SJCRH30 (cell line): Measurements from ENCODE around the gene SULT2A1. TPM values are rescaled to one million over a fixed set of nuclear protein-coding genes. Genes with fewer than 3 reads are reported as not detected.
"Not testable (repeated sequence)": the region's sequence is repeated elsewhere in the genome, so short reads cannot be mapped to it uniquely, and the experiment has no call there.

Experiments
- DNase-seq, 2 experiments: peaks; one replicate each; pipeline ENCODE4 v3.0.0-alpha.2; 2015 to 2020
- H3K27ac ChIP-seq: fragments of 250-450 bp; sonication (Bioruptor Pico); 2 replicates; pipeline ENCODE4 v1.5.1; 2020; ENCODE audit warnings: mild to moderate bottlenecking, moderate library complexity
- H3K27me3 ChIP-seq: fragments of 250-450 bp; sonication (Bioruptor Pico); 2 replicates; pipeline ENCODE4 v1.5.1; 2020; ENCODE audit warnings: mild to moderate bottlenecking, moderate library complexity
- H3K36me3 ChIP-seq: fragments of 250-450 bp; sonication (Bioruptor Pico); 2 replicates; pipeline ENCODE4 v1.5.1; 2020; ENCODE audit warnings: mild to moderate bottlenecking, moderate library complexity
- H3K4me1 ChIP-seq: fragments of 250-450 bp; sonication (Bioruptor Pico); 2 replicates; pipeline ENCODE4 v1.5.1; 2020; ENCODE audit warnings: mild to moderate bottlenecking, moderate library complexity
- H3K4me3 ChIP-seq: fragments of 250-450 bp; sonication (Bioruptor Pico); 2 replicates; pipeline ENCODE4 v1.5.1; 2020; ENCODE audit warnings: mild to moderate bottlenecking, moderate library complexity
- H3K9me3 ChIP-seq: fragments of 250-450 bp; sonication (Bioruptor Pico); replicated peaks from 2 replicates; pipeline ENCODE4 v1.5.1; 2020; ENCODE audit warnings: mild to moderate bottlenecking, moderate library complexity
- total RNA-seq: library from RNA; depleted of rRNA; stranded (reverse); fragments of >200 nt; shearing (Covaris generic); gene quantifications from 2 replicates; pipeline ENCODE4 v1.2.3, GENCODE V29; 2014; rRNA removed

Gene SULT2A1
- total RNA-seq: not detected in 2 replicates

- no peaks in the 10 kb centered on the region for H3K4me1 ChIP-seq
- H3K9me3 ChIP-seq: no peaks in the 10 kb centered on the region
- no peak for DNase-seq
- H3K4me3 ChIP-seq: no peak within 1 kb of the TSS
- no peaks in the 10 kb centered on the region for H3K27me3 ChIP-seq
- no peak within 1 kb of the TSS for H3K27ac ChIP-seq
- no peaks in the 10 kb centered on the region for H3K36me3 ChIP-seq
Observed at GRCh38 chr19:47886010-47886559, at the start of gene SULT2A1. Gene SULT2A1, minus strand, starts transcription at chr19:47886315. Its CDS starts 58 bp downstream, at chr19:47886257.

- H3K27ac ChIP-seq, H3K4me3 ChIP-seq, H3K9me3 ChIP-seq, H3K4me1 ChIP-seq, H3K36me3 ChIP-seq, H3K27me3 ChIP-seq: not testable (repeated sequence)
- peak in 1 of 2 experiments; percentile 0 for DNase-seq
Observed at GRCh38 chr19:47928581-47928980, 42.5 kb upstream of the SULT2A1 start.

DNA sequence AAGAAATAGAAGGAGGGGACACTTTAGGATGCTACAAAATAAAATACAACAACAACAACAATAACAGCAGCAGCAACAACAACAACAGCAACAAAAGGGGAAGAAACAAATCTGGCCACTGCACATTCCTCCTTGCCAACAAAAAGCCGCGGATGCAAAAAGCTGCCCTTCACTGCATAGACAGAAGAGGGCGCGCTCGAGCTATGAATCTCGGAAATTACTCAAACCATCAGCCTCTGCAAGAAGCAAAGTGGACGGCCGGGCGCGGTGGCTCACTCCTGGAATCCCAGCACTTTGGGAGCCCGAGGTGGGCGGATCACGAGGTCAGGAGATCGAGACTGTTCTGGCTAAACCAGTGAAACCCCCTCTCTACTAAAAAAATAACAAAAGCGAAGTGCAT is 34.0 kb upstream of the SULT2A1 start:
- H3K4me1 ChIP-seq, DNase-seq, H3K27ac ChIP-seq, H3K27me3 ChIP-seq, H3K4me3 ChIP-seq, H3K9me3 ChIP-seq, H3K36me3 ChIP-seq: not testable (repeated sequence)

- H3K4me3 ChIP-seq: not testable (repeated sequence)
Observed at GRCh38 chr19:47910191-47910590, 24.1 kb upstream of the SULT2A1 start.

DNA sequence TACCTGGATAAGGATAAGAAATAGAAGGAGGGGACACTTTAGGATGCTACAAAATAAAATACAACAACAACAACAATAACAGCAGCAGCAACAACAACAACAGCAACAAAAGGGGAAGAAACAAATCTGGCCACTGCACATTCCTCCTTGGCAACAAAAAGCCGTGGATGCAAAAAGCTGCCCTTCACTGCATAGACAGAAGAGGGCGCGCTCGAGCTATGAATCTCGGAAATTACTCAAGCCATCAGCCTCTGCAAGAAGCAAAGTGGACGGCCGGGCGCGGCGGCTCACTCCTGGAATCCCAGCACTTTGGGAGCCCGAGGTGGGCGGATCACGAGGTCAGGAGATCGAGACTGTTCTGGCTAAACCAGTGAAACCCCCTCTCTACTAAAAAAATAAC is 23.2 kb upstream of the SULT2A1 start:
- H3K9me3 ChIP-seq, H3K4me1 ChIP-seq, H3K4me3 ChIP-seq, H3K36me3 ChIP-seq, H3K27ac ChIP-seq, H3K27me3 ChIP-seq: not testable (repeated sequence)
- DNase-seq: peak in 1 of 2 experiments; percentile 62

More at GRCh38 chr19:47910191-47910590, 24.1 kb upstream of the SULT2A1 start:
- H3K27ac ChIP-seq, H3K4me1 ChIP-seq, H3K9me3 ChIP-seq, H3K36me3 ChIP-seq, DNase-seq, H3K27me3 ChIP-seq: not testable (repeated sequence)

DNA sequence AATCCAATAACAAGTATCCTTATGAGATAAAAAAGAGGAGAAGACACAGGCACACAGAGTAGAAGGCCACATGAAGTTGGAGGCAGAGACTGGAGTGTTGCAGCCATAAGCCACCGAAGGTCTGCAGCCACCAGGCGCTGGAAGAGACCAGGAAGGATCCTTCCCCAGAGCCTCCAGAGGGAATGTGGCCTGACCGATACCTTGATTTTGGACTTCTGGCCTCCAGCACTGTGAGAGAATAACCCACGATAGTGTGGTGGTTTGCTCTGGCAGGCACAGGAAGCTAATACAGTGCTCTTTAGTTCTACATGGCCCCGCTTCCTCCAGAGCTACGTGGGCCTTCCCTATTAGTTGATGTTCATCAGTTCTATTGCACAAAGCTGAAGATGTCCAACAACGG is 15.3 kb upstream of the SULT2A1 start:
- H3K27me3 ChIP-seq: no peaks in the 10 kb centered on the region
- DNase-seq: no peak
- H3K4me3 ChIP-seq: no peak overlapping the region
- H3K9me3 ChIP-seq: no peaks in the 10 kb centered on the region; the same call in 1 of the 2 replicates
- H3K36me3 ChIP-seq: no peaks in the 10 kb centered on the region
- no peak overlapping the region for H3K27ac ChIP-seq
- no peaks in the 10 kb centered on the region for H3K4me1 ChIP-seq

DNA sequence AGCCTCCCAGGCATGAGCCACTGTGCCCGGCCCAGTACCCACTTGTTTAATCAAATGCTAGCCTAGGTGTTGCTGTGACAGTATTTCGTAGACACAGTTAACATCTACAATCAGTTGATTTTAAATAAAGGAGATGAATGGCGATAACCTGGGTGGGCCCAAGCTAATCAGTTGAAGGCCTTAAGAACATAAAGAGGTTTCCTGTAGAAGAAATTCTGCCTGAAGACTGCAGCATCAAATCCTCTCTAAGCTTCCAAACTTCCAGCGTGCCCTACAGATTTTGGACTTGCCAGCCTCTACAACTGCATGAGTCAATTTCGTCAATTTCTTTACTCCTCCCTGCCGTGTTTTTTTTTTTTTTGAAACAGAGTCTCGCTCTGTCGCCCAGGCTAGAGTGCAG is 13.2 kb upstream of the SULT2A1 start:
- Histone ChIP-seq H3K36me3 (no peaks in the 10 kb centered on the region), H3K4me3 (no peak overlapping the region), H3K27ac (no peak overlapping the region), H3K9me3 (no peaks in the 10 kb centered on the region; the same call in 1 of the 2 replicates), H3K4me1 (no peaks in the 10 kb centered on the region), H3K27me3 (no peaks in the 10 kb centered on the region)
- DNase-seq: no peak

- DNase-seq: no peak
- Histone ChIP-seq H3K4me1 (no peaks in the 10 kb centered on the region), H3K36me3 (no peaks in the 10 kb centered on the region), H3K27me3 (no peaks in the 10 kb centered on the region), H3K27ac (no peak overlapping the region), H3K9me3 (no peaks in the 10 kb centered on the region; the same call in 1 of the 2 replicates), H3K4me3 (no peak overlapping the region)
Observed at GRCh38 chr19:47897861-47898260, 11.7 kb upstream of the SULT2A1 start.

GRCh38 chr19:47896773-47897172 is 10.7 kb upstream of the SULT2A1 start:
- Histone ChIP-seq H3K27ac (no peak overlapping the region), H3K4me3 (no peak overlapping the region), H3K4me1 (no peaks in the 10 kb centered on the region), H3K27me3 (no peaks in the 10 kb centered on the region), H3K9me3 (no peaks in the 10 kb centered on the region; the same call in 1 of the 2 replicates), H3K36me3 (no peaks in the 10 kb centered on the region)
- no peak for DNase-seq

DNA sequence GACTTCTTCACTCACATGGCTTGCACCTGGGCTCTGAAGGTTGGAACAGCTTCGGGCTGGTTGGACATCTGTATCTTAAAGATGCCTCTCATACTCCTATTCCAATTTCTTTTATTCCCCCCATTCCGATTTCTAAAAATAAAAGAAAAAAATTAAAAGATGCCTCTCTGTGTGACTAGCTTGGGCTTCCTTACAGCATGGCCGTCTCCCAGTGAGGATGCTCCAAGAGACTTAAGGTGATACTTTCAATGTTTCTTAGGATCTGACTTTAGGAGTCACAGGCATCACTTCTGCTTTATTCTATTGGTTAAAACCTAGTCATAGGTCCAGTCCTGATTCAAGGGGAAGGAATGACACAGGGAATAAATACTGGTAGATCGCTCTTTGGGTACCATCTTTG is 9.9 kb upstream of the SULT2A1 start:
- no peaks in the 10 kb centered on the region for H3K27me3 ChIP-seq
- H3K4me1 ChIP-seq: no peaks in the 10 kb centered on the region
- H3K36me3 ChIP-seq: no peaks in the 10 kb centered on the region
- DNase-seq: no peak
- H3K4me3 ChIP-seq: no peak overlapping the region
- no peak overlapping the region for H3K27ac ChIP-seq
- no peaks in the 10 kb centered on the region; the same call in 1 of the 2 replicates for H3K9me3 ChIP-seq

DNA sequence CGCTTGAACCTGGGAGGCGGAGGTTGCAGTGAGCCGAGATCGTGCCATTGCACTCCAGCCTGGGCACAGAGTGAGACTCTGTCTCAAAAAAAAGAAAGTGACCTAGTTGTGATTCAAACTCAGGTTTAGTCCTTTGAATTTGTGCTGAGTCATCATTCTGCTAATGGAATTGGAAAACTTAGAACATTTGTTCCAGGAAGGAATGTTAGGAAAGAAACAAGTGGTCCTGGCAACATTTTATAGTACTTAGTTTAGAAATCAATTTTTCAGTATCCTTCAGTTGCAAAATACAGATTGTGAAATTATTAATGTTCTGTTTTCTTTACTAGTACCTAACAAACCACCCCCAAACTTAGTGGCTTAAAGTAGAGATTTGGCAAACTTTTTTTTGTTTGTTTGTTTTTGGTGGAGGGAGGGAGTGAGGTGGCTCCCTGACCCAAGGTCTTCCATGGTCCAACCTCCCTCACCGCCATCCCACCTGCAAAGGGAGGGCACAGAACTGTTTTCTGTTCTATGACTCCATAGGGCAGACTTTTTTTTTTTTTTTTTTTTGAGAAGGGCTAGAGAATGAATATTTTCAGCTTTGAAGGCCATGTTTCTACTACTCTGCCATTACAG is 9.2 kb upstream of the SULT2A1 start:
- no peak overlapping the region for H3K27ac ChIP-seq
- H3K9me3 ChIP-seq: no peaks in the 10 kb centered on the region; the same call in 1 of the 2 replicates
- H3K4me3 ChIP-seq: no peak overlapping the region
- H3K36me3 ChIP-seq: no peaks in the 10 kb centered on the region
- DNase-seq: no peak
- no peaks in the 10 kb centered on the region for H3K4me1 ChIP-seq
- H3K27me3 ChIP-seq: no peaks in the 10 kb centered on the region

- Histone ChIP-seq H3K4me3 (no peak overlapping the region), H3K4me1 (no peaks in the 10 kb centered on the region), H3K27ac (no peak overlapping the region), H3K36me3 (no peaks in the 10 kb centered on the region), H3K27me3 (no peaks in the 10 kb centered on the region), H3K9me3 (no peaks in the 10 kb centered on the region; the same call in 1 of the 2 replicates)
- no peak for DNase-seq
Observed at GRCh38 chr19:47891923-47892666, 6.0 kb upstream of the SULT2A1 start.

GRCh38 chr19:47891622-47891922 is 5.5 kb upstream of the SULT2A1 start:
- no peak overlapping the region for H3K4me3 ChIP-seq
- no peak for DNase-seq
- no peaks in the 10 kb centered on the region for H3K27me3 ChIP-seq
- H3K36me3 ChIP-seq: no peaks in the 10 kb centered on the region
- H3K4me1 ChIP-seq: no peaks in the 10 kb centered on the region
- no peaks in the 10 kb centered on the region; the same call in 1 of the 2 replicates for H3K9me3 ChIP-seq
- no peak overlapping the region for H3K27ac ChIP-seq

GRCh38 chr19:47890865-47891621 is 4.9 kb upstream of the SULT2A1 start:
- H3K4me3 ChIP-seq: no peak overlapping the region
- no peaks in the 10 kb centered on the region for H3K4me1 ChIP-seq
- H3K27me3 ChIP-seq: no peaks in the 10 kb centered on the region
- DNase-seq: no peak
- H3K27ac ChIP-seq: no peak overlapping the region
- no peaks in the 10 kb centered on the region; the same call in 1 of the 2 replicates for H3K9me3 ChIP-seq
- H3K36me3 ChIP-seq: no peaks in the 10 kb centered on the region

DNA sequence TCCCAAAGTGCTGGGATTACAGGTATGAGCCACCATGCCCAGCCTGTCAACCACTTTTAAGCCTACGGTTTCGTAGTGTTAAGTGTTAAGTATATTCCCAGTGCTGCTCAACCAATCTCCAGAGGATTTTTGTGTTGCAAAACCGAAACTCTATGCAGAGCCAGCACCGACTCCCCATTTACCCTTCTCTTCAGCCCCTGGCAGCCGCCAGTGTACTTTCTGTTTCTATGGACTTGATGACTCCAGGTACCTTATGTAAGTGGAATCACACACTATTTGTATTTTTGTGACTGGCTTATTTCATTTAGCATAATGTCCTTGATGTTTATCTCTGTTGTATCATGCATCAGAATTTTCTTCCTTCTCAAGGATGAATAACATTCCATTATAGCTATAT is 1.1 kb downstream of the SULT2A1 start:
- H3K36me3 ChIP-seq: no peaks in the 10 kb centered on the region
- H3K9me3 ChIP-seq: no peaks in the 10 kb centered on the region
- no peak overlapping the region for H3K4me3 ChIP-seq
- no peaks in the 10 kb centered on the region for H3K4me1 ChIP-seq
- H3K27me3 ChIP-seq: no peaks in the 10 kb centered on the region
- DNase-seq: no peak
- H3K27ac ChIP-seq: no peak overlapping the region
